Measurements from ENCODE around the gene DBNDD2.

- TF ChIP-seq, protein P1, sequence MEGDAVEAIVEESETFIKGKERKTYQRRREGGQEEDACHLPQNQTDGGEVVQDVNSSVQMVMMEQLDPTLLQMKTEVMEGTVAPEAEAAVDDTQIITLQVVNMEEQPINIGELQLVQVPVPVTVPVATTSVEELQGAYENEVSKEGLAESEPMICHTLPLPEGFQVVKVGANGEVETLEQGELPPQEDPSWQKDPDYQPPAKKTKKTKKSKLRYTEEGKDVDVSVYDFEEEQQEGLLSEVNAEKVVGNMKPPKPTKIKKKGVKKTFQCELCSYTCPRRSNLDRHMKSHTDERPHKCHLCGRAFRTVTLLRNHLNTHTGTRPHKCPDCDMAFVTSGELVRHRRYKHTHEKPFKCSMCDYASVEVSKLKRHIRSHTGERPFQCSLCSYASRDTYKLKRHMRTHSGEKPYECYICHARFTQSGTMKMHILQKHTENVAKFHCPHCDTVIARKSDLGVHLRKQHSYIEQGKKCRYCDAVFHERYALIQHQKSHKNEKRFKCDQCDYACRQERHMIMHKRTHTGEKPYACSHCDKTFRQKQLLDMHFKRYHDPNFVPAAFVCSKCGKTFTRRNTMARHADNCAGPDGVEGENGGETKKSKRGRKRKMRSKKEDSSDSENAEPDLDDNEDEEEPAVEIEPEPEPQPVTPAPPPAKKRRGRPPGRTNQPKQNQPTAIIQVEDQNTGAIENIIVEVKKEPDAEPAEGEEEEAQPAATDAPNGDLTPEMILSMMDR (conservative IDR thresholded peaks at IDR 0.05; ENCODE audit: low read depth in 2 of 2), result no peak
- TF ChIP-seq POLR2AphosphoS5 (IDR thresholded peaks at IDR 0.05; ENCODE audit: low read depth), result no peak
- no peak for TF ChIP-seq EZH2phosphoT487 (IDR thresholded peaks at IDR 0.05; ENCODE audit: unreplicated experiment)
Measured at GRCh38 chr20:45419188-45420091, 11.4 kb downstream of the DBNDD2 start.

All from GM23338 (cell line).